Measurements from ENCODE around the gene SLC17A3.

The SLC17A3 gene

DNA sequence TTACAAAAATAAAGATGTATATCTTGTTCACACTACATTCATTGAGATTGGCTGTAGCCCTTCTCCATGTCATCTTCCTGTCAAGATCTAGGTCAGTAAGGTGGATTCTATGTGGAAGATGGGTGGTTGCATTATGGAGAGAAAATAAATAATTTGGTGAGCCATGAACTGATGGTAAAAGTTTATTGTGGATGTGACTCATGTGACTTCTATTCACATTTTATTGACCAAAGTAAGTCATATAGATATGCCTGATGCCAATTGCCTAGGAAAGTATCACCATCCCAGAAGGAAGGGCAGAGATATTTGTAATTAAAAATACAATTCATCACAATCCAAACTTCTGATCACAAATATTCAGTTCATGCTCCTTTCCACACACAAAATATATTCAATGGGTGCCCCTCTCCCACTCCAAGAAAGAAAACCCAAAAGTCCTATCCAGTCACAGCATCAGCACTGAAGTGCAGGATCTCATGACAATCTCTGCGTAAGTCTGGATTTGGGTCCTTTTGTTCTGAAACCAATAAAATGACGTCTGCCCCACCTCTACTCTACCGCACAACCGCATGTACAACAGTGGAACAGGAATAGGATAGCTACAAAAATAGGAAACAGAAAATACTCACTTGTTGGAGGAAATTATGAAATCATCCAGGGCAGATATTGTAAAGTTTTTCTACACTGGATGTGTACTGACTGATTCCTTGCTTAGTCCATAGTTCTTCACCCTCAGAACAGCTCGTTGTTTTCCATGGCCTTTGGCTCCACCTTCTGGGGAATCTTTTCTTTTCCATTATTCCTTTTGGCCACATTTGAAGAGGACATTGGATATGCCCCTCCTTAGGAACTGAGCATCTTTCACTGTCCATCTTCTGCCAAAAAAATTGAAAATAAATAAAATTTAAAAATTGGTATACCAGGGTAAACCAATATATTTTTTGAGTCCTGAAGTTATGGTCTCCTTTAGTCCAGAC is 16.1 kb upstream of the SLC17A3 start:
- H3K4me3 ChIP-seq (ENCODE audit: low read length in 2 of 2) = no peak overlapping the region
- H3K36me3 ChIP-seq (ENCODE audit: control insufficient read depth in 2 of 2, insufficient read depth in 2 of 2, low read length in 2 of 2) = no peaks in the 10 kb centered on the region
- H3K9me3 ChIP-seq (ENCODE audit: control insufficient read depth in 2 of 2, low read length in 2 of 2) = no peaks in the 10 kb centered on the region
- H3K27me3 ChIP-seq (ENCODE audit: control insufficient read depth in 1 of 2, insufficient read depth in 2 of 2, low read length in 2 of 2) = no peaks in the 10 kb centered on the region
- H3K27ac ChIP-seq (ENCODE audit: low read length) = no peak overlapping the region
- H3K4me1 ChIP-seq (ENCODE audit: control insufficient read depth, insufficient read depth, low read length) = no peaks in the 10 kb centered on the region
- H3K9ac ChIP-seq (ENCODE audit: low read length in 2 of 2) = no peak overlapping the region

DNA sequence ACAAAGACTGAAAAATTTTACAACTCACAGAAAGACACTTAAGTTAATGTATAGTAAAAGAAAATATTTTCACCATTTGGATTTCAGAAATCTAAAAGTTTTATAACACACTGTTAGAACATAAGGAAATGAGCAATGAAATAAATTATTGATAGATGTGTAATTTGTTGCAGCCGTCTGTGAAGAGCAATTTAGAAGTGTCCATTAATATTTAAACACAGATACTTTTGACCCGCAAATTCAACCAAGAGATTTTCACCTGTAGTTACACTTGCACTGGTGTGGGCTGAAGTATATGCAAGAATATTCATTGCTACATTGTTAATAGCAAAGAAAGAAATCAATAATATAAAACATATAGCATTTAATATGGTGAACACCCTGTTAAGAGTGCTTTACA is 14.6 kb upstream of the SLC17A3 start:
- Histone ChIP-seq H3K9me3 (ENCODE audit: control insufficient read depth in 2 of 2, low read length in 2 of 2) (no peaks in the 10 kb centered on the region), H3K36me3 (ENCODE audit: control insufficient read depth in 2 of 2, insufficient read depth in 2 of 2, low read length in 2 of 2) (no peaks in the 10 kb centered on the region), H3K27me3 (ENCODE audit: control insufficient read depth in 1 of 2, insufficient read depth in 2 of 2, low read length in 2 of 2) (no peaks in the 10 kb centered on the region), H3K9ac (ENCODE audit: low read length in 2 of 2) (no peak overlapping the region), H3K27ac (ENCODE audit: low read length) (no peak overlapping the region), H3K4me3 (ENCODE audit: low read length in 2 of 2) (no peak overlapping the region), H3K4me1 (ENCODE audit: control insufficient read depth, insufficient read depth, low read length) (no peaks in the 10 kb centered on the region)

DNA sequence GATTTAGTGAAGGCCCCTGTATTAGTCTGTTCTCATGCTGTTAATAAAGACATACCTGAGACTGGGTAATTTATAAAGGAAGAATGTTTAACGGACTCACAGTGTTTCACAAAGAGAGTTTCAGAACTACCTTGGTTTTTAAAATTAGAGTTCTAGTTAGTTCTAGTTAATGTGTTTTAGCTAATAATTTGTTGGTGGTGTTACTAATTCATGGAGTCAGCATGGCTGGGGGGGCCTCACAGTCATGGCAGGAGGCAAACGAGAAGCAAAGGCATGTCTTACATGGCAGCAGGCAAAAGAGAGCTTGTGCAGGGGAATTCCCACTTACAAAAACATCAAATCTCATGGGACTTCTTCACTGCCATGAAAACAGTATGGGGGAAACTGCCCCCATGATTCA is 12.0 kb upstream of the SLC17A3 start:
- Histone ChIP-seq H3K36me3 (ENCODE audit: control insufficient read depth in 2 of 2, insufficient read depth in 2 of 2, low read length in 2 of 2) (no peaks in the 10 kb centered on the region), H3K27me3 (ENCODE audit: control insufficient read depth in 1 of 2, insufficient read depth in 2 of 2, low read length in 2 of 2) (peaks cover 0 to under 1% of the 10 kb centered on the region in 2 donors), H3K4me3 (ENCODE audit: low read length in 2 of 2) (no peak overlapping the region), H3K27ac (ENCODE audit: low read length) (no peak overlapping the region), H3K4me1 (ENCODE audit: control insufficient read depth, insufficient read depth, low read length) (no peaks in the 10 kb centered on the region), H3K9me3 (ENCODE audit: control insufficient read depth in 2 of 2, low read length in 2 of 2) (no peaks in the 10 kb centered on the region), H3K9ac (ENCODE audit: low read length in 2 of 2) (no peak overlapping the region)

DNA sequence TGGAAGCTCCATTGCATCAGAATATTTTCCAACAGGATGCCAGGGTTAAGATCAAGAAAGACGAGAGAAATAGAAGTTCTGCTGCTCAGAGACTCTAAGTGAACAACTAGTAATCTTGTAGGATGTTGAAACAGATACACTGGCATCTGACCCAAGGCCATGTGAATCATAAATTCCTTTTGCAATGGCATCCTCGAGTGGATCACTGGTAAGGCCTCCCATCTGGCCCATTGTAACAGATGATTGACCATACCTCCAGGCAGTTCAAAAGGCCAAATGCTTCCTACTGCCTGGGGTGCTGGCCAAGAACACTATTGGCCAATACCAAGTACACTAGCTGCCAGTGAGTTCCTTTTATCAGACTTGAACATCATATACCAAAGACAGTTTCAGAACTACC is 9.9 kb upstream of the SLC17A3 start:
- Histone ChIP-seq H3K36me3 (ENCODE audit: control insufficient read depth in 2 of 2, insufficient read depth in 2 of 2, low read length in 2 of 2) (no peaks in the 10 kb centered on the region), H3K9me3 (ENCODE audit: control insufficient read depth in 2 of 2, low read length in 2 of 2) (no peaks in the 10 kb centered on the region), H3K27ac (ENCODE audit: low read length) (no peak overlapping the region), H3K4me1 (ENCODE audit: control insufficient read depth, insufficient read depth, low read length) (no peaks in the 10 kb centered on the region), H3K9ac (ENCODE audit: low read length in 2 of 2) (no peak overlapping the region), H3K4me3 (ENCODE audit: low read length in 2 of 2) (no peak overlapping the region), H3K27me3 (ENCODE audit: control insufficient read depth in 1 of 2, insufficient read depth in 2 of 2, low read length in 2 of 2) (peaks cover 0 to 3% of the 10 kb centered on the region in 2 donors)

DNA sequence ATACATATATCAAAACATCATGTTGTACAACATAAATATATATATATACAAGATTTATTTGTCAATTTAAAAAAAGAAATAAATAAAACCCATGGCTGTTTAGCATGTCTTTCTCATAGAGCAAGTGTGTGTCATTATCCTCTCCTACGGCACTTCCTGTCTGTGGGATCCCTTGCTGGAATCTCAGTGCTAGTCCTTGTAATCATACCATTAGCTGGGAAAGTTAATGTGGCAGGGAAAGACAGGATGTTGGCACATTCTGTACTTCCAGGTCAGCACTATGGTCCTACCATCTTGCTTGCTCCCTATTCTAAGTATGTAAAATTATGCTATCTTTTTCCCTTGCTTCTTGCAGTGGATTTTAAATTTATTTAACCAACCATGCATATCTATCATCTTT is 9.5 kb upstream of the SLC17A3 start:
- no peaks in the 10 kb centered on the region for H3K4me1 ChIP-seq (ENCODE audit: control insufficient read depth, insufficient read depth, low read length)
- no peak overlapping the region for H3K27ac ChIP-seq (ENCODE audit: low read length)
- no peaks in the 10 kb centered on the region for H3K9me3 ChIP-seq (ENCODE audit: control insufficient read depth in 2 of 2, low read length in 2 of 2)
- no peaks in the 10 kb centered on the region for H3K36me3 ChIP-seq (ENCODE audit: control insufficient read depth in 2 of 2, insufficient read depth in 2 of 2, low read length in 2 of 2)
- H3K4me3 ChIP-seq (ENCODE audit: low read length in 2 of 2) = no peak overlapping the region
- no peak overlapping the region for H3K9ac ChIP-seq (ENCODE audit: low read length in 2 of 2)
- peaks cover 0 to 3% of the 10 kb centered on the region in 2 donors for H3K27me3 ChIP-seq (ENCODE audit: control insufficient read depth in 1 of 2, insufficient read depth in 2 of 2, low read length in 2 of 2)

DNA sequence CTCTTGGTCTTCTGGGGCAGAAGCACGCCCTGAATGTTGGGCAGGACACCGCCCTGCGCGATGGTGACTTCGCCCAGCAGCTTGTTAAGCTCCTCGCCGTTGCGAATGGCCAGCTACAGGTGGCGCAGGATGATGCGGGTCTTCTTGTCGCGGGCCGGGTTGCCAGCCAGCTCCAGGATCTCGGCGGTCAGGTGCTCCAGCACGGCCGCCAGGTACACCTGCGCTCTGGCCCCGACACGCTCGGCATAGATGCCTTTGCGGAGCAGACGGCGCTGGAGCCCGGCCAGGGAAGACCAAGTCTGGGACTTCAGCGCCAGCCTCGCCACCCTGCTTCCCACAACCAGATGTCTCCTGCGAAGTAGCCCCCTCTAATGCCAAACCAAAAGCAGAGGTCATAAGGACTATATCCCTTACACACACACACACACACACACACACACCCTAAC is 8.0 kb upstream of the SLC17A3 start:
- no peaks in the 10 kb centered on the region for H3K9me3 ChIP-seq (ENCODE audit: control insufficient read depth in 2 of 2, low read length in 2 of 2)
- H3K4me1 ChIP-seq (ENCODE audit: control insufficient read depth, insufficient read depth, low read length) = no peaks in the 10 kb centered on the region
- no peak overlapping the region for H3K27ac ChIP-seq (ENCODE audit: low read length)
- H3K9ac ChIP-seq (ENCODE audit: low read length in 2 of 2) = no peak overlapping the region
- H3K36me3 ChIP-seq (ENCODE audit: control insufficient read depth in 2 of 2, insufficient read depth in 2 of 2, low read length in 2 of 2) = no peaks in the 10 kb centered on the region
- H3K27me3 ChIP-seq (ENCODE audit: control insufficient read depth in 1 of 2, insufficient read depth in 2 of 2, low read length in 2 of 2) = peaks cover 0 to 3% of the 10 kb centered on the region in 2 donors
- peak overlapping the region in 1 of 2 donors; percentile 9 for H3K4me3 ChIP-seq (ENCODE audit: low read length in 2 of 2)

DNA sequence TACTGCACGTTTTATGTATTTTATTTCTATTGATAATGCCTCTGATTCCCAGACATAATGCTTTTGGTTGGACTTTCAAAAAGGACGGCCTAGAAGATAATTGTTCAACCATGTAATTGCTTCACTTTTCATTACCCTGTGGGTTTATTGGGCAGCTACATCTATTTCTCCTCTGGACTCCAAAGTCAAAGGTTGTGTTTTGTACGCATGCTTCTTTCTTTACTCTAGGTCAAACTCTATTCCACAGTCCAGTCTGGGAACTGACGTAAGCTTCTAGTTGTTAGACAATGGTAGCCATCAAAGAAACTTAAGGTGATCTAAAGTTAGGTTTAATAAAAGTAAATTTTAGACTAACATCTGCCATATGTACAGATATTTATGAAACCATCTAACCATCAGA is 6.6 kb upstream of the SLC17A3 start:
- Histone ChIP-seq H3K27me3 (ENCODE audit: control insufficient read depth in 1 of 2, insufficient read depth in 2 of 2, low read length in 2 of 2) (peaks cover 0 to 3% of the 10 kb centered on the region in 2 donors), H3K27ac (ENCODE audit: low read length) (no peak overlapping the region)

DNA sequence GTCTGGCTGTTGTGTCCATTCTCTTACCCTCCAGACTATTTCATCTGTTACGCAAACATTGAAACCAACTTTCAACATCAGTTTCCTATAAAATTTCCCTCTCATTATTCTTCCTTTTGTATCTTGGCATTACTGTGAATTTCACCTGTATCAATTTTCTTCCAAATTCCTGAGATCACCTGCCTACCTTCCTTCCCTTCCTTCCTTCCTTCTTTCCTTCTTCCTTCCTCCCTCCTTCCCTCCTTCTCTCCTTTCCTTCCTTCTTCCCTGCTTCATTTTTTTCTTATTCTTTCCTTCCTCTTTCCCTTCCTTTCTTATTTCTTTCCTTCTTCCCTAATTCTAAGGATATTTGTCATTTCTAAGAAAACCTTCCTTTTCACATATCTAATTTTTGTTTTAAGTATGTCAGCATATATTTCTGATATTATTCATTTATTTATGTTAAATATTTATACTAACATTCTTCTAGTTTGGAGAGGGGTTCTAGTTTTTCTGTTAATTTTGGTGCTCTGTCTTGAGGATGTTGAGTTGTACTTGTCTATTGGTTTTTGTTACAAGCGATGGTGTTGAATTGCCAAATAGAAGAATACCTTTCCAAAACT is 4.8 kb upstream of the SLC17A3 start:
- peaks cover 0 to 3% of the 10 kb centered on the region in 2 donors for H3K27me3 ChIP-seq (ENCODE audit: control insufficient read depth in 1 of 2, insufficient read depth in 2 of 2, low read length in 2 of 2)

More for the DNA sequence above, 6.6 kb upstream of the SLC17A3 start:
- no peaks in the 10 kb centered on the region for H3K4me1 ChIP-seq (ENCODE audit: control insufficient read depth, insufficient read depth, low read length)
- H3K9me3 ChIP-seq (ENCODE audit: control insufficient read depth in 2 of 2, low read length in 2 of 2) = no peaks in the 10 kb centered on the region
- no peaks in the 10 kb centered on the region for H3K36me3 ChIP-seq (ENCODE audit: control insufficient read depth in 2 of 2, insufficient read depth in 2 of 2, low read length in 2 of 2)
- H3K9ac ChIP-seq (ENCODE audit: low read length in 2 of 2) = no peak overlapping the region
- no peak overlapping the region for H3K4me3 ChIP-seq (ENCODE audit: low read length in 2 of 2)

DNA sequence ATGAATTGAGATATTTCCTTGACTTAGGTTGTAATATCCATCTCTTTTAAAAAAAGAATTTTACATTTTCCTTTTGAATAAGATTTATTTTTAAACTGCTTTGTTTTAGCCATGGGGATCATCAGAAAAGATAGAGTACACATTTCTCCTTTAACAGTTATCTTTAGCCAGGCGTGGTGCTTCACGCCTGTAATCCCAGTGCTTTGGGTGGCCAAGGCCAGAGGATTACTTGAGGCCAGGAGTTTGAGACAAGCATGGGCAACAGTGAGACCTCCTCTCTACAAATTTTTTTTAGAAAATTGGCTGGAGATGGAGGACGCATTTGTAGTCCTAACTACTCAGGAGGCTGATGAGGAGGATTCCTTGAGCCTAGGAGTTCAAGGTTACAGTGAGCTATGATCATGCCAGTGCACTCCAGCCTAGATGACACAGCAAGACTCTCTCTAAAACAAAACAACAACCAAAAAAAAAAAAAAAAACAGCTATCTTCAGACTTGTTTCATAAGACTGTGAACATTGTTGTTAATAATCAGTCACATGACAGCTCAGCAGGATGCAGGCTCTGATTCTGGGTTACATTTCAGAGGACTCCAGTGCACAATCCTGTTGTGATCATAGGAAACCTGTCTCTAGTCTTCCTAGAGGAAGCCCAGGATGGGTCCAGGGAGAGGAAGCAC is 2.0 kb upstream of the SLC17A3 start:
- H3K9me3 ChIP-seq (ENCODE audit: control insufficient read depth in 2 of 2, low read length in 2 of 2) = no peaks in the 10 kb centered on the region
- no peak overlapping the region for H3K9ac ChIP-seq (ENCODE audit: low read length in 2 of 2)
- no peaks in the 10 kb centered on the region for H3K36me3 ChIP-seq (ENCODE audit: control insufficient read depth in 2 of 2, insufficient read depth in 2 of 2, low read length in 2 of 2)
- H3K27me3 ChIP-seq (ENCODE audit: control insufficient read depth in 1 of 2, insufficient read depth in 2 of 2, low read length in 2 of 2) = peaks cover 0 to 3% of the 10 kb centered on the region in 2 donors
- H3K27ac ChIP-seq (ENCODE audit: low read length) = no peak overlapping the region
- no peaks in the 10 kb centered on the region for H3K4me1 ChIP-seq (ENCODE audit: control insufficient read depth, insufficient read depth, low read length)
- no peak overlapping the region for H3K4me3 ChIP-seq (ENCODE audit: low read length in 2 of 2)

More for the DNA sequence above, 4.8 kb upstream of the SLC17A3 start:
- no peaks in the 10 kb centered on the region for H3K9me3 ChIP-seq (ENCODE audit: control insufficient read depth in 2 of 2, low read length in 2 of 2)
- no peak overlapping the region for H3K4me3 ChIP-seq (ENCODE audit: low read length in 2 of 2)
- H3K4me1 ChIP-seq (ENCODE audit: control insufficient read depth, insufficient read depth, low read length) = no peaks in the 10 kb centered on the region
- H3K27ac ChIP-seq (ENCODE audit: low read length) = no peak overlapping the region
- no peaks in the 10 kb centered on the region for H3K36me3 ChIP-seq (ENCODE audit: control insufficient read depth in 2 of 2, insufficient read depth in 2 of 2, low read length in 2 of 2)
- H3K9ac ChIP-seq (ENCODE audit: low read length in 2 of 2) = no peak overlapping the region

DNA sequence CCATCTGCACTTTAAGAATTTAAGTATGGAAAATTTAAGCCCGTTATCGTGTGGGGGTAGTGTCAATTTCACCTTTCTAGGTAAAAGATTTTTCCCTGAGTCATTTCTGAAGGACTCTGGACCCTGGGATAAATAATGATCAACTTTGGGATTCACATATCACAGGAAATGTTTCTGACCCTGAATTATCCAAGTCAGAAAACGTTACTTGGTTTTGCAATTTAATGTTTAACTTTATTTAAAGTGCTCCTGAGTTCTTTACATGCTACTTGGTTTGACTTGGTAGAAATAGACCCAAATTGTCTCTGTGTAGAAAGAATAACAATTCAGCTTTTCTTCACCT is 1.5 kb upstream of the SLC17A3 start:
- no peaks in the 10 kb centered on the region for H3K36me3 ChIP-seq (ENCODE audit: control insufficient read depth in 2 of 2, insufficient read depth in 2 of 2, low read length in 2 of 2)
- H3K9ac ChIP-seq (ENCODE audit: low read length in 2 of 2) = no peak overlapping the region
- no peaks in the 10 kb centered on the region for H3K27me3 ChIP-seq (ENCODE audit: control insufficient read depth in 1 of 2, insufficient read depth in 2 of 2, low read length in 2 of 2)
- H3K9me3 ChIP-seq (ENCODE audit: control insufficient read depth in 2 of 2, low read length in 2 of 2) = no peaks in the 10 kb centered on the region
- H3K4me1 ChIP-seq (ENCODE audit: control insufficient read depth, insufficient read depth, low read length) = no peaks in the 10 kb centered on the region
- no peak overlapping the region for H3K4me3 ChIP-seq (ENCODE audit: low read length in 2 of 2)
- no peak overlapping the region for H3K27ac ChIP-seq (ENCODE audit: low read length)

Data from stomach smooth muscle (tissue), 2 donors.